GM12872 (cell line): ENCODE measurements around the gene KDM6A.

ENCODE experiments used
- CTCF ChIP-seq: IDR thresholded peaks from 3 replicates; pipeline ENCODE4 v1.5.1; 2011; ENCODE audit warnings: low read depth, mild to moderate bottlenecking, low read length, moderate library complexity; ENCODE audit not compliant: insufficient read depth

The KDM6A gene

GRCh38 chrX:44906041-44906440, 33.1 kb downstream of the KDM6A start:
- no peak for TF ChIP-seq CTCF

- no peak for TF ChIP-seq CTCF
These were observed 33.6 kb downstream of the KDM6A start for GRCh38 chrX:44906542-44906941.

- TF ChIP-seq CTCF = no peak
These were observed 35.2 kb downstream of the KDM6A start for GRCh38 chrX:44908153-44908552.

- TF ChIP-seq CTCF = no peak
These were observed 35.8 kb downstream of the KDM6A start for GRCh38 chrX:44908827-44909226.

GRCh38 chrX:44913656-44914531, 40.9 kb downstream of the KDM6A start:
- no peak for TF ChIP-seq CTCF

GRCh38 chrX:44914532-44915198, 41.7 kb downstream of the KDM6A start:
- no peak for TF ChIP-seq CTCF

GRCh38 chrX:44915361-44915868, 42.4 kb downstream of the KDM6A start:
- TF ChIP-seq CTCF = no peak
